ENCODE results near the gene EMX1.

EMX1 gene

DNA sequence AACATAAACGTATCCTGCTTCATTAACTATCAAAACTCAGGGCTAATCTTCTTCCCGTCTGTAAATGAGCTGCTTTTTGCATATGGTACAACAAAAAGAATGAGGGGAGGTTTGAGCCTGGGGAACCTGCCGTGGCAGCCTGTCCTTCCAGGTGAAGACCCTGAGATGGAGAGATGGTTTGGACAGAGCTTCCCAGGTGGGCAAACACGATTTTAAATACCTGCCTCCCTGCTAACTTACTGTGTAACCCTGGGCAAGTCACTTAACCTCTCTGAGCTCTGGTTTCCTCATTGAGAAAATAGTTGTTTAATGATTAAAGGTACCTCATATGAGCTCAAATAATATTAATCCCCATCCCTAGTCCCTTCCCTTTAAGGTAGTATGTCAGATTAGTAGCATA is 9.0 kb downstream of the EMX1 start:
- no peak for DNase-seq

DNA sequence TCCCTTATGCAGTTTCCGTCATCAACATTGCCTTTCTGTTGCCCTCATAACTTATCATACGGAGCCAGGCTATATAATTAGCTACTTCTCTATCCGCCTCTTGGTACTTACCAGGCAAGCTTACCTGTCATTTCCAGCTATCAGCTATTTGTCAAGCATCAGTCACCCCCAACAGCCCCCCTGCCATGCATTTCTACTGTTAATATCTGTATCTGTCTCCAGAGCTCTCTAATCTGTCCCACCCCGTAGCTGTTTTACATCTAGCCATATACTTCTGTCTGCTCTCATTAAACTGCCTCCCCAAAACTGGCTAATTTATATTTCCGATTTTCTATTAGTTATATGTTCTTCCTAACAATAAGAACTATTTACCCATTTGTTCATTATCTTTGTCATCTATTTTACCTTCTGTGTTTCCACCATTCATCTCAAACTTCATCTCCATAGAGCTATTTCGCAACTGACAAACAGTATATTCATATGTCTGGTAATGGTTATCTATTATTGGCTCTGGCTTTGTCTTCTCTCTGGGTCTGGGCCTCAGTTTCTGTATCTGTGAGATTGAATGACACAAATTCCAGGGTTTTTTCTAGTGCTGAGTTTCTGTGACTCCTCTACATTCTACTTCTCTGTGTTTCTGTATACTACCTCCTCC is 9.6 kb downstream of the EMX1 start:
- no peak for DNase-seq

DNA sequence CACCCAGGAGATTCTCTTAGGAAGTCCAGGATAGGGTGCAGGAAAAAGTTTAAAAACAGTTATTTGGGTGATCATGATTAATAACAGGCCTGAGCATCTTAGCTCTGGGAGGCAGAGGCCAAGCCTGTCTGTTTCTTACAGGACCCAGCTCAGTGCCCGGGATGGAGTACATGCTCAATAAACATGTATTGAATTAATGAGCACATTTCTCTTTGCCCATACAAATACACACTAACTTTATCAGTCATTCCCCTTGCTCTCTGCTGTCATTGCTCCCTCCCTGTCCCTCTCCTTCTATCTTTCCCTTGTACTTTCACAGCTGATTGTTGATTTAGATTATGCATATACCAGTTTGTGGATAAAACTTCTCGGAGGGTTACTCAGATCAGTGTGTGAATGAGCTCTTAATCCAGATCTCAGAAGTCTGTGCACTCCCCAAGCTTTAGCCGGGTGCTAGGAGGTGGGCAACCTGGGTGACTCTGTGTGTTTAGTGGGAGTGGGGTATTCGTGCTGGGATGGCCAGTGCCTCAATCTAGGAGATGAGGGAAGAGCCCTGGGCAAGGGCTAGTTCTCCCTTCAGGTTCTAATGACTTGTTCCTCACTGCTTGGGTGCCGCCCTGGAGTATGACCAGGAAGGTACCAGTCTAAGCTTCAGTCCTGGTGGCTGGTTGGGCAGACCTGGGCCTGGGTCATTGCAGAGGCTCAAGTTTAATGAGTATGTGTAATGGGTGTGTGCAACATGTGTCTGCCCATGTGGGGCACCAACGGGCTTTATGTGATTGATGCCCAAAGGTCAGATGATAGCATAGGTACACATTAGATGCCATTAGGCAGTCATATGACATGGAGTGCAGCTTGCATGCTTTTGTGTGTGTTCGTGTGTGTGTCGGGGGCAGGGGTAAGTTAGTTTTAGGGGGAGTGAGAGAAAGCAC is 10.6 kb downstream of the EMX1 start:
- DNase-seq, result no peak

DNA sequence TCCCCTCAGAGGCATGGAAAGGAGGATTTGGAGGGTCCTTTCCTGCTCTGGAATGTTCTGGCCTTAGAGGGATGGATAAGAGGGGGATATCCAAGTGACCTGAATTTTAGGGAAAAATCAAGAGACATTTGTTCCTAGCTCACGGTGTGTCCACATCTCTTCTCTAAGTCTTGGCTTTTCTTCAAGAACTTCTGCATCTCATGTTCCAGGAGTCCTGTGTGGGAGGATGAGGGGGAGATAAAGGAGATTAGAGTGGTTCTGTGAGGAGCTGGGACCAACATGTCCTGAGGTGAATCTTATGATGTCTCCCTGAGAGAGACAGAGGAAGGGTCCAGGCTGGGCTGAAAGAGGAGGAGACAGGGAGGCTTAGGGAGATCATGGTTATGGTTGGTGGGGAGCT is 11.7 kb downstream of the EMX1 start:
- no peak for DNase-seq

DNA sequence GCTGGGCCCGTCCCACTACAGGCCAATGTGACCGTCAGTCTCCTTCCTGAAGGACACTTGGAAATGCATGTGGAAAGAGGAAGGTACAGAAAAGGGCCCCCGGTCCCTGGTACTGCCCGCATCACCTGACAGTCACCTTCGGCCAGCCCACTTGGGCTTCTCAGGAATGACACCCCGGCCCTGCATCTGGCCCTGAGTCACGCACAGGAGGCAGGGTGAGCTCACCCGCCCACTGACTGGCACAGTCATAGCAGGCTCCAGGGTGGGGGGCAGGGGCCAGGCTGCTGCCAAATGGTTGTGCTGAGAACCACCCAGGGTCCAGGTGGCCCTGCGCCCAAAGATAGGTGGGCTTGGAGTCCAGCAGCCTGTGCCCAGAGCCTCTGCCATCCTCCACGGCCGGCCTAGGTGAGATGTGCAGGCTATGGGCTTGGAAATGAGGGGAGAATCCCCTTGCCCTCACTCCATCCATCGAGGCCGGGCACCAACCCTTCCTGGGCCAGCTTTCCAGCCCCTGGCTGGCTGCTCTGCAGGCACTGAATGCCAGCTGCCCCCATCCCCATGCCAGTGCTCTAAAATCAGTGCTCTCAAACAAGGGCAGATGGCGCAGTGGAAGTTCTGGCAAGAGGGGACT is 14.1 kb downstream of the EMX1 start:
- no peak for DNase-seq

DNA sequence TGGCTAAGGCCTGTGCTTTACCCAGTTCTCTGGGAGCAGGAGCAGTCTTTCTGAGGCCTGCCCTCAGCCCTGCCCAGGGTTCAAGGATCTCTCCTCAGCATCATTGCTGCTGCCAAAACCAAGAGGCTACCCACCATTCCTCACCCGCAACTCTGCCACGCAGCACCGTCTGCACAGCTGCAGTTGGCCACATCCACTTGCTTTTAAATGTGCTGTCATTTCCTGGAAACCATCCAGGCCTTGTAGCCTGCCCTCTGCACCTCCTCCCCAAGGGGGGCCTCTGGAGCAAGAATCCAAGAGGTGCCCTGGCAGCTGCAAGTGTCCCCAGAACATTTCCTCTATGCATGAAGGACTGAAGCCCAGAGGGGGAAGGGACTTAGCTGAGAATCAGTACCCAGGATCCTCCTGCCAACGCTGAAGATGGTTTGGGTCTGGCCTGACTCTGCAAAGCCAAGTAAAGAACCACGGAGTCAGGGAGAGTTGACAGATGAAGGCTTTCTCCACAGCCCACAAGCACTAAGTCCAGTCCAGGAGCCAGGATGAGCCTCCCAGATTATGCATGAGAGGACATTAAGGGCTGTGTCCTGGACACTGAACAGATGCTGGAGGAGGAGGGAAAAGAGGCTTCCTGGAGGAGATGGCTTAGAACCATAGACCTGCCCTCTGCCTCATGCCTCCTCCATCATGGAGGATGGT is 14.9 kb downstream of the EMX1 start:
- DNase-seq, result no peak

DNA sequence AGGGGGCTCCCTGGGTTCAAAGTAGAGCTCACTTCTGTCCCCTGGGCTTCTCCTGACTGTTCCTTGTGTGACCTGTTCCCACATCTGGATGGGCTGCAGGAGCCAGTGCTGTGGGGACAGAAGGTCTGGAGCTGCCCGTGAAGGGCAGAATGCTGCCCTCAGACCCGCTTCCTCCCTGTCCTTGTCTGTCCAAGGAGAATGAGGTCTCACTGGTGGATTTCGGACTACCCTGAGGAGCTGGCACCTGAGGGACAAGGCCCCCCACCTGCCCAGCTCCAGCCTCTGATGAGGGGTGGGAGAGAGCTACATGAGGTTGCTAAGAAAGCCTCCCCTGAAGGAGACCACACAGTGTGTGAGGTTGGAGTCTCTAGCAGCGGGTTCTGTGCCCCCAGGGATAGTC is 15.5 kb downstream of the EMX1 start:
- no peak for DNase-seq

DNA sequence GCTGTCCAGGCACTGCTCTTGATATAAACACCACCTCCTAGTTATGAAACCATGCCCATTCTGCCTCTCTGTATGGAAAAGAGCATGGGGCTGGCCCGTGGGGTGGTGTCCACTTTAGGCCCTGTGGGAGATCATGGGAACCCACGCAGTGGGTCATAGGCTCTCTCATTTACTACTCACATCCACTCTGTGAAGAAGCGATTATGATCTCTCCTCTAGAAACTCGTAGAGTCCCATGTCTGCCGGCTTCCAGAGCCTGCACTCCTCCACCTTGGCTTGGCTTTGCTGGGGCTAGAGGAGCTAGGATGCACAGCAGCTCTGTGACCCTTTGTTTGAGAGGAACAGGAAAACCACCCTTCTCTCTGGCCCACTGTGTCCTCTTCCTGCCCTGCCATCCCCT is 15.9 kb downstream of the EMX1 start:
- DNase-seq, result no peak

DNA sequence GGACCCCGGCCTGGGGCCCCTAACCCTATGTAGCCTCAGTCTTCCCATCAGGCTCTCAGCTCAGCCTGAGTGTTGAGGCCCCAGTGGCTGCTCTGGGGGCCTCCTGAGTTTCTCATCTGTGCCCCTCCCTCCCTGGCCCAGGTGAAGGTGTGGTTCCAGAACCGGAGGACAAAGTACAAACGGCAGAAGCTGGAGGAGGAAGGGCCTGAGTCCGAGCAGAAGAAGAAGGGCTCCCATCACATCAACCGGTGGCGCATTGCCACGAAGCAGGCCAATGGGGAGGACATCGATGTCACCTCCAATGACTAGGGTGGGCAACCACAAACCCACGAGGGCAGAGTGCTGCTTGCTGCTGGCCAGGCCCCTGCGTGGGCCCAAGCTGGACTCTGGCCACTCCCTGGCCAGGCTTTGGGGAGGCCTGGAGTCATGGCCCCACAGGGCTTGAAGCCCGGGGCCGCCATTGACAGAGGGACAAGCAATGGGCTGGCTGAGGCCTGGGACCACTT is 16.4 kb downstream of the EMX1 start:
- DNase-seq, result no peak

DNA sequence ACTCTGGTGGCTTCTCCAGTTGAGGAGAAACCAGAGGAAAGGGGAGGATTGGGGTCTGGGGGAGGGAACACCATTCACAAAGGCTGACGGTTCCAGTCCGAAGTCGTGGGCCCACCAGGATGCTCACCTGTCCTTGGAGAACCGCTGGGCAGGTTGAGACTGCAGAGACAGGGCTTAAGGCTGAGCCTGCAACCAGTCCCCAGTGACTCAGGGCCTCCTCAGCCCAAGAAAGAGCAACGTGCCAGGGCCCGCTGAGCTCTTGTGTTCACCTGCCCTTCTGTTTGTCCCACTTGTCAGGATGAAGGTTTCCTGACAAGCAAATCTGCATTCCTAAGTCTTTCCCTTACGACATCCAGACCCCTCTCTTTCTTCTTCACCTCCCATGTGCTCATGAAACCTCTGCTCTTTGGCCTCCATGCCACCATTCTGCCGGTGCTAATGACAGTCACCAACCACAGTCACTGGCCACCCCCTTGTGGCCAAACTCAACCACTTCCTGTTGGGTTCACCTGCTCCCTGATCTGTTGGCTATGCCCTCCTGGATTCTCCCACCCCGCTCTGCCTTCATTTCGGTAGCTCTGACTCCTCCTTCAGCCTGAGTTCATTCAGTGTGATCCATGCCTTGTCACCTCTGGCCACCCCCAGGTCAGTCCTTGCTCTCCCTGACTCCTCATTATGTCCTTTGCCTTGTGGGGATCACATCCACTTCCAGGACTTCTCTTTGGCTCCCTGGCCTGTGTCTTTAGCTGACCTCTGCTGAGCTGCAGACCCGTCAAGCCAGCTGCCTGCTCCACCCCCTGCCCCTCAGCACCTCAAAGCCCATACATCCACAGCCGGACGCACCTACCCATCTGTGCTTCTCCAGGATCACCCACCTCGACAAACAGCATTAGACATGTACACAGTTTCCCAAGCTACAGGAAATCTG is 17.6 kb downstream of the EMX1 start:
- DNase-seq, result no peak

DNA sequence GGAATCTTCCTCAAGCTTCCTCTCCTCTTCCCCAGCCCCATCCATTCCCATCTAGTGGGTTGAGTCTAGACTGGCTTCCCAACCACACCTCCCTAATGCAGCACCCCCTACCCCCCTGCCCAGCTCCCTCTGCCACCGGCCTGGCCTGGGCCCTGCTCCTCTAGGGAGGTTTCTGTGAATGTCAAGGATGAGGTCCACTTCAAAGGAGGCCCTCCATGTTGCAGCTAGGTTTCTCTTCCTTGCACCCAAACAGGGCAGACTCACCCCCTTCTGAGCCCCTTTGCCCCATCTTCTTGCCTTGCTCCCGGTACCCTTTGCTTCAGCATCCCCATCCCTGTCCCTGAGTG is 18.3 kb downstream of the EMX1 start:
- no peak for DNase-seq

DNA sequence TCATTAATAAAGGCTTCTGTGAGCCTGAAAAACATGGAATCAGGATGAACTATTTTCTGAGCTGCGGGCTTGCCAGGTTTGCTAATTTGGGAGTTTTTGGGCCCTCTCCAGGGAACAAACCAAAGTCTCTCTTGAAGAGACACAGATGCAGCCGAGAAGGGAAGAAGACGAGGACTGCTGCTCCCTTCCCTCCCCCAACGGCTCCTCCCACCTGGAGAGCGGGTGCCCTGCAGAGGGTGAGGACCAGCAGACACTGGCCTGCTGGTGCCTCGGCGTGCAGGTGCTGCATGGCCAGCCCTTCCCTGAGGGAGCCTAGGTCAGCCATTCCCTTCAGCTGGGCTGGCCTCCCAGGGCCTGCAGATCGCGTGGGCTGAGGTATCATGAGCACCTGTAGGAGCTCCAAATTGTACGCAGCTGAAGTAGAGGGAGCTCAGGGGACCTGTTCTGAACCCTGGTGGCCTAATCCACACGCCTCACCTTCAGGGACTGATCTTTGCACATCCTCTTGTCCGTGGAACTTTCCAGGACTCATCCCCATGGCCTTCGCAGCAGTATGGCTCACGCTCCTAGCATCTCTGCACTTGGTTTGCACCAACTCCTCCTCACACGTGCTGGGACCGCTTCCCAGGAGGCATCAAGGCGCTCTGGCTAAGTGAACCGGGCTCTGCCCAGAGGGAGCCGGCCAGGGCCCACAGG is 19.5 kb downstream of the EMX1 start:
- no peak for DNase-seq

DNA sequence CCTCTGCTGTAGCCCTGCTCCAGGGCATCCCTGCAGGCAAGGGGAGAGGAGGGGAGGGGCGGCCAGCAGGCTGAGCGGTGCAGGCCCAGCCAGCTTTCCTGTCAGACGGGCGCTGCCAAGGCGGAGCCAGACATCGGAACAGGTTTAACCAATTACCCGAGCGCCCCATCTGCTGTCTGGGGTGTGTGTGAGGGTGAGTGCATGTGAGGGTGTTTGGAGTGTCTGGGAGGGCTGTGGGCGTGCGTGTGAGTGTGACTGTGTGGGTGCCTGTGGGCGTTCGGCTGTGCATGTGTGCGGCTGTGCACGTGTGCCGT is 20.0 kb downstream of the EMX1 start:
- DNase-seq, result no peak

DNA sequence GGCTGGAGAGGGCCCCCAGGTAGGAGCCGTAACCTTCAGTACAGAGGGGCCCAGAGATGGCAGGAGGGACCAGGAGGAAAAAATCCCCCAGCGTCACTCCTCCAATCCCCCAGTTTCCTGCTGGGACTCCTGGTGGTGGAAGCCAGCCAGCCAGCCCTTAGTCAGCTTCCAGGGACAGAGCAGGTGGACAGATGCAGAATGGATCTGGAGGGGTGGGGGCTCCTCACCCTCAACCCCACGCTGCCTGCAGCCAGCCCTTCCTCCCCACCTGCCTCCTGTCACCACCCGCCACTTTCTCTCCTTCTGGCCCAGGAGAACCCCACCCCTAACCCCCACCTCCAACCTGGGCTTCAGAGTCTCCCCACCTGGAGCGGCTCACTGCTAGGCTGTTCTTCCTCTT is 21.1 kb downstream of the EMX1 start:
- DNase-seq, result no peak

DNA sequence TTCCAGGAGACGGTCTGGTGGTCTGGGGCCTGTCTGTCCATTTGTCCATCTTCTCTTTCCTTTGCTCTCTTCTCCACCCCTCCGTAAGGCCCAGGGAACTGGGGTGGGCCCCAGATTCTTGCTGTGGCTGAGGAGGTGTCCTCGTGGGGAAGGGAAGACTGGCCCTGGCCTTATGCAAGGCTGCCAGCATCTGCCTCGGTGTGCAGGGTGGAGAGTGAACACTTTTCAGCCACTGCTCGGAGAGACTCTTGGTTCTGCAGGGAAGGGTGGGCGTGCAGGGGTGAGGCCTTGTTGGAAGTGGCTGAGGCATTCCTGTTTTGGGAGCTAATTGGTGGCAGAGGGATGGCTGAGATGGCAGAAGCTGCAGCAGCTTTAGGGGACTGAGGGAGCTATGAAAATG is 23.0 kb downstream of the EMX1 start:
- no peak for DNase-seq

DNA sequence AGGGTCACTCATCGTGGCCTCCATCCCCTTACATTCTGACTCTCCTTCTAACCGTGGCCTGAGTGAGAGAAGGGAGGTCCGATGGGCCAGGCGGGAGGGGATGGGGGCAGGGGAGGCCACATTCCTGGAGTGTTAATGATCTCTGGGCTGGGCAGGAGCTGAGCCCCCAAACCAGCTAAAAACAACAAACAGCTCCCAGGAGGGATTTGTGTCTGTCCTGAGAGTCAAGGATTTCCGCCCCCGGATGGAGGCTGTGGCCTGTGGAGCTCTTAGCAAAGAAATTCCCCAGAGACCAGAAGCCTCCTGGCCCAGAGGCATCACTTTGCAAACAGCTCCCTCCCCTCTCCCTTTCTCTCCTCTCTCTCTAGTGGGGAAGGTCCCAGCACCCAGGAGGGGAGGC is 23.5 kb downstream of the EMX1 start:
- DNase-seq, result no peak

DNA sequence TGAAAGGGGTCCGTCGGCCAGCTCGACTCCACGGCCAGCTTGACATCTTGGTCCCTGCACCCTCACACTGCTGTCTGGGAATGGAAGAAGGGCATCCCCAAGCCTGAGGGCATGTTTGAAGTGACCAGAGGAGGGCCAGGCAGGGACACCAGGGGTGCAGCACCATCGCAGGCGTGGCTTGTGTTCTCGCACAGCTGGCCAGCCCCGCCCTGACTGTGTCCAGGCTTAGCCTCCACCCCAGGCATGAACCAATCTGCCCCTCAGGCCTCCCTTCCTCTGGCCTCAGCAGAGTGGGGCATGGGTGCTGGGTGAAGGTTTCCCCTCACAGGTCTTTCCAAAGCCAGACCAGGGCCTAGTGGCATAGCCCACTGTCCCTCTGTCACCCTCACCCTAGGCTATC is 25.0 kb downstream of the EMX1 start:
- DNase-seq, result no peak

DNA sequence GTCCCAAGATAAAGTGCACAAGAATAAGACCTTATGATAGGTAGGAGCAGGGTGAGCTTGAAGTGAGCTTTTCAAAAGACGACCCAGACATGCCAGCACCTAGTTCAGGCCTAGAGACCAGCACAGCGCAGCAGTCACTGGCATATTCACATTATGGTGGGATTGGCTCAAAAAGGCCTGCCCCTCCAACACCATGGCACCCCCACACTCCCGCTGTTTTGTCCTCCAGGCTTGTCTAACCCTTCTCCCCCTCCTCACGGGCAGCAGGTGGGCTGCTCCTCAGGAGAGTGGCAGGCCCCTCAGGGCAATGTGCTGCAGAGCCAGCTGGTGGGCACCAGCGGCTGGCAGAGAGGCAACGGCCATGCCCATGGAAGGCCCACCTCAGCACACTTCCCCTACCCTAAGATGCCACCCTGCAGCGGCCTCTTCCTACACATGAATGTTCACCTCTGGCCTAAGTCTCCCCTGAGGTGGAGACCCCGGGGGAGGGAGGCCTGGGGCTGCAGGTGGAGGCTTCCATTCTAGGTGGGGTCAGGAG is 25.6 kb downstream of the EMX1 start:
- no peak for DNase-seq

DNA sequence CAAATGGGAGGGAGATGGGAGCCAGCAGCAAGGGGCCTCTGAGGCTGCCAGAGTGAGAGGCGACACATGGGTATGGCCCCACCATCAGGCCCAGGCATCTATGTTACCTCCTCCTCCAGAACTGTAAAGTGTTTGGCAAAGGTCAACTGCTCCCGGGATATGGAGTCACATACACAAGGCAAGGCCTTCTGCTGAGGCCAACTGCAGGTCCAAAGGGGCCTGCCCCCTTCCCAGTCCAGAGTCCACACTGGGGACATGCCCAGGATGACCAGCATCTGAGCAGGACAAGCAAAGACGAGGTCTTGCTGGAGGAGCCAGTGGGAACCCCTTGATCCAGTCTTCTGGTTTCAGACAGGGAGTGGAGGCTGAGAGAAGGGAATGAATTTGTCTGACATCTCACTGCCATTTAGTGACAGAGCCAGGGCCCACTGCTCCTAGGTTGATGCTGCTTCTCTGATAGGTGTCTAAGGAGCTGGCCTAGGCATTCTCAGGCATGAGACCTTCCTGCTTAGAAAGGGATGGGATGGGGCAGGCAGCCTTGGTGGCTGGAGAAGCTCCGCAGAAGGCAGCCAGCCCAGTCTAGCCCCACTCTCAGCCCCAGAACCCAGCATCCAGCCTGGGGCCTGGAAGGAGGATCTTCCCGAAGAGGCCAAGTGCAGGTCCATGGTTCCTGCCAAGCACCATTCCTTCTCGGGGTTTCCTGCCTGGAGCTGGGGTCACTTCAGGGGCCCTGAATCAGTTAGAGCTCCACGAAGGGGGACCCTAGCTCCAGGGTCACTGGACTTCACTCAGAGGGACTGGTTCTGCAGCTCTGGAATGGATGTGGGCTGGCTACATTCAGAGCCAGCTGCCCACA is 26.4 kb downstream of the EMX1 start:
- no peak for DNase-seq

DNA sequence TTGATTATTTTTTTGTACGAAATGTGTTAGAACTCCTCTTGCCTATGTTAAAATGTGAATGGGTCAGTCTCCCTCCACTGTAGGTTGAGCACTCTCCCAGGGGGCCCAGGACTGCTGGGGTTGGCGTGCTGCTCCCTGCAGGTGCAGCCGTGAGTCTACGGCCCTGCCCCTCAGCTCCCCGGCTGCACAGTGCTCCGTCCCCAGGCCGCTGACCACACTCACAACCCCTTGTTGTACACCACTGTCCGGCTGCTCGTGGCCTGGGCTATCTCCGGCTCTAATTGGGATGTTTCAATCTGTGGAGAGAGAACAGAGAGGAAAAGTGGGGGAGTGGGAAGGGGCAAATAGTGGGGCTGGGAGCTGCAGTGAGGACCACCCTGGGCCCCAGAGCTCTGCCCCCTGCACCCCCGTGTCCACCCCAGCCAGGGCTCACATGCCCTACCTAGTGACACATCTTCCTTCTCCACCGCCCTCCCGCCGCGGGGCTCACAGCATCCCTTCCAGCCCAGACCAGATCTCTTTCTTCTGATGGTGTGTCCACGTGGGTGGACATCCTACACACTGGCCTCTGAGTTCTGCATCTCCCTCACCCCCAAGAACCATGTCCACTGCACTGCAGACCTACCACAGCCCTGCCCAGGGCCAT is 27.6 kb downstream of the EMX1 start:
- DNase-seq, result no peak
